Liver (tissue), 3 donors: ENCODE data around the gene SLX4IP.

ENCODE experiments used
- EGR1 ChIP-seq, 2 donors: IDR thresholded peaks; 2 replicates each; pipeline ENCODE4 v1.6.1; 2016 to 2018; ENCODE audit warnings: antibody characterized with exemption in 2 of 2, low read depth in 2 of 2
- FOXA1 ChIP-seq: IDR thresholded peaks from 2 replicates; pipeline ENCODE4 v1.6.1; 2016; ENCODE audit warnings: antibody characterized with exemption
- GABPA ChIP-seq, 2 donors: IDR thresholded peaks in 1 of 2; conservative IDR thresholded peaks in 1 of 2; 2 replicates each; pipeline ENCODE4 v1.6.1; 2016; ENCODE audit warnings: antibody characterized with exemption in 2 of 2, mild to moderate bottlenecking in 1 of 2, moderate library complexity in 1 of 2
- JUND ChIP-seq, 2 donors: IDR thresholded peaks; 2 replicates each; pipeline ENCODE4 v1.6.1; 2016; ENCODE audit warnings: antibody characterized with exemption in 2 of 2
- RAD21 ChIP-seq, 2 donors: IDR thresholded peaks; 2 replicates each; pipeline ENCODE4 v1.6.1; 2016; ENCODE audit warnings: antibody characterized with exemption in 2 of 2, mild to moderate bottlenecking in 2 of 2
- TAF1 ChIP-seq: conservative IDR thresholded peaks from 2 replicates; pipeline ENCODE4 v1.6.1; 2016; ENCODE audit warnings: antibody characterized with exemption, mild to moderate bottlenecking
- YY1 ChIP-seq: IDR thresholded peaks from 2 replicates; pipeline ENCODE4 v1.6.1; 2016; ENCODE audit warnings: antibody characterized with exemption, mild to moderate bottlenecking
- TF ChIP-seq, protein P1 (sequence below): fragments of 150-350 bp; IDR thresholded peaks from 2 replicates; pipeline ENCODE4 v1.5.1; 2017; ENCODE audit warnings: improper control_type of control experiment, low read depth, low read length; ENCODE audit not compliant: missing input control
- donor health status: healthy.
- donor health status: healthy.

DNA sequence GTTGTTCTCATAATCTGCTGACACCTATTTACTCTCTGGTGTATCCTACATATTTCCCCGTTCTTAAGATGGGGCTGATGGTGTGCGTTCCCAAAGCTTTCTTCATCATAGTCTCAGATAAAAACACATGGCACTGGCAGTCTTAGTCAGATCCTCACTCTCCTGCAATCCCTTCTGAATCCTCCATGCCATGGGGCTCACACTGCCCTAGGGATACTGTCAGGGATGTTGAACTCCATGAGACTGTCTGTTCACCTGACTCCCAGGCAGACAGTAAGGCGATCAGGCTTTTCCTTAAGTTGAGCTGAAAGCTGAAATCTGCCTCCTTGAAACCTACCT, 76.0 kb downstream of the SLX4IP start:
- TF ChIP-seq, protein P1, sequence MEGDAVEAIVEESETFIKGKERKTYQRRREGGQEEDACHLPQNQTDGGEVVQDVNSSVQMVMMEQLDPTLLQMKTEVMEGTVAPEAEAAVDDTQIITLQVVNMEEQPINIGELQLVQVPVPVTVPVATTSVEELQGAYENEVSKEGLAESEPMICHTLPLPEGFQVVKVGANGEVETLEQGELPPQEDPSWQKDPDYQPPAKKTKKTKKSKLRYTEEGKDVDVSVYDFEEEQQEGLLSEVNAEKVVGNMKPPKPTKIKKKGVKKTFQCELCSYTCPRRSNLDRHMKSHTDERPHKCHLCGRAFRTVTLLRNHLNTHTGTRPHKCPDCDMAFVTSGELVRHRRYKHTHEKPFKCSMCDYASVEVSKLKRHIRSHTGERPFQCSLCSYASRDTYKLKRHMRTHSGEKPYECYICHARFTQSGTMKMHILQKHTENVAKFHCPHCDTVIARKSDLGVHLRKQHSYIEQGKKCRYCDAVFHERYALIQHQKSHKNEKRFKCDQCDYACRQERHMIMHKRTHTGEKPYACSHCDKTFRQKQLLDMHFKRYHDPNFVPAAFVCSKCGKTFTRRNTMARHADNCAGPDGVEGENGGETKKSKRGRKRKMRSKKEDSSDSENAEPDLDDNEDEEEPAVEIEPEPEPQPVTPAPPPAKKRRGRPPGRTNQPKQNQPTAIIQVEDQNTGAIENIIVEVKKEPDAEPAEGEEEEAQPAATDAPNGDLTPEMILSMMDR, result no peak
- TF ChIP-seq EGR1 (IDR thresholded peaks at IDR 0.05; ENCODE audit: low read depth in 2 of 2) (no peak), RAD21 (IDR thresholded peaks at IDR 0.05) (no peak), JUND (IDR thresholded peaks at IDR 0.05) (no peak), YY1 (no peak), FOXA1 (no peak), TAF1 (no peak), GABPA (IDR thresholded peaks at IDR 0.05 in 1 of 2, conservative IDR thresholded peaks at IDR 0.05 in 1 of 2) (no peak)
